GM23248 (cell line): ENCODE measurements around the gene PIP4P1. TPM values are rescaled to one million over a fixed set of nuclear protein-coding genes. Genes with fewer than 3 reads are reported as not detected.
A peak's percentile ranks its signal among the peaks of the same experiment; 100 is the strongest.
"Not testable (repeated sequence)": the region's sequence is repeated elsewhere in the genome, so short reads cannot be mapped to it uniquely, and the experiment has no call there.

Source experiments
- DNase-seq: peaks from one replicate; pipeline ENCODE4 v3.0.0-alpha.2; 2015
- H2AFZ ChIP-seq: fragments of 200-600 bp; sonication (generic); 2 replicates; pipeline ENCODE4 v1.6.1; 2016; ENCODE audit warnings: antibody characterized with exemption
- H3F3A ChIP-seq: fragments of 200-600 bp; sonication (generic); 2 replicates; pipeline ENCODE4 v1.6.1; 2016; ENCODE audit warnings: mild to moderate bottlenecking, antibody characterized with exemption, mixed run types; ENCODE audit not compliant: insufficient read depth
- H3K27ac ChIP-seq: fragments of 200-600 bp; sonication (generic); 2 replicates; pipeline ENCODE4 v1.5.1; 2016; ENCODE audit warnings: mild to moderate bottlenecking
- H3K27me3 ChIP-seq: fragments of 200-600 bp; sonication (generic); replicated peaks from 2 replicates; pipeline ENCODE4 v1.6.1; 2016; ENCODE audit warnings: mild to moderate bottlenecking; ENCODE audit not compliant: insufficient read depth
- H3K36me3 ChIP-seq: fragments of 200-600 bp; sonication (generic); 2 replicates; pipeline ENCODE4 v1.6.1; 2016; ENCODE audit warnings: low read depth, mild to moderate bottlenecking
- H3K4me1 ChIP-seq: fragments of 200-600 bp; sonication (generic); 2 replicates; pipeline ENCODE4 v1.6.1; 2016; ENCODE audit warnings: mild to moderate bottlenecking; ENCODE audit not compliant: insufficient read depth
- H3K4me2 ChIP-seq: fragments of 200-600 bp; sonication (generic); one replicate; pipeline ENCODE4 v1.6.1; 2016; ENCODE audit warnings: mild to moderate bottlenecking; ENCODE audit not compliant: unreplicated experiment
- H3K4me3 ChIP-seq: fragments of 200-600 bp; sonication (generic); 2 replicates; pipeline ENCODE4 v1.5.1; 2016; ENCODE audit warnings: mild to moderate bottlenecking
- H3K79me2 ChIP-seq: fragments of 200-600 bp; sonication (generic); 2 replicates; pipeline ENCODE4 v1.6.1; 2016; ENCODE audit warnings: mild to moderate bottlenecking; ENCODE audit not compliant: insufficient read depth
- H3K9ac ChIP-seq: fragments of 200-600 bp; sonication (generic); 2 replicates; pipeline ENCODE4 v1.6.1; 2016; ENCODE audit warnings: mild to moderate bottlenecking
- H3K9me2 ChIP-seq: fragments of 200-600 bp; sonication (generic); 2 replicates; pipeline ENCODE4 v1.6.1; 2016; ENCODE audit warnings: mixed run types, mild to moderate bottlenecking, moderate library complexity; ENCODE audit not compliant: insufficient read depth
- H3K9me3 ChIP-seq: fragments of 200-600 bp; sonication (generic); one replicate; pipeline ENCODE4 v1.6.1; 2017; ENCODE audit warnings: low read depth
- H4K20me1 ChIP-seq: fragments of 200-600 bp; sonication (generic); 2 replicates; pipeline ENCODE4 v1.6.0; 2016; ENCODE audit not compliant: insufficient read depth
- EZH2 ChIP-seq: fragments of 200-600 bp; sonication (generic); IDR thresholded peaks from 2 replicates; pipeline ENCODE4 v1.6.1; 2018; ENCODE audit warnings: antibody characterized with exemption, mild to moderate bottlenecking; ENCODE audit not compliant: insufficient read depth, poor library complexity, severe bottlenecking
- EZH2phosphoT487 ChIP-seq: fragments of 200-600 bp; sonication (generic); IDR thresholded peaks from 2 replicates; pipeline ENCODE4 v1.6.1; 2018; ENCODE audit warnings: antibody characterized with exemption, moderate library complexity, mild to moderate bottlenecking, low read depth; ENCODE audit not compliant: insufficient read depth
- WGBS, 2 experiments: methylation state at CpG; one replicate each; pipeline ENCODE4 v1.1.6; 2015 to 2017; ENCODE audit warnings: low lambda C conversion rate in 2 of 2, low coverage in 1 of 2; ENCODE audit errors: missing lambda C conversion rate in 2 of 2; 5-methylcytosine and 5-hydroxymethylcytosine counted together
- in situ Hi-C: fragments of 300-500 bp; cut with MboI; formaldehyde crosslinking; loops from 2 replicates; pipeline ENCODE4 v1.15.0; 2020
- polyA plus RNA-seq: library from polyadenylated mRNA; unstranded; fragments of >200 nt; fragmentation: Nextera tagmentation; extraction: Ambion mirVana; gene quantifications from 2 replicates; pipeline ENCODE4 v1.2.1, GENCODE V29; 2016
- total RNA-seq: library from RNA; depleted of rRNA; stranded (reverse); fragments of >200 nt; shearing (Covaris generic); gene quantifications from 2 replicates; pipeline ENCODE4 v1.2.3, GENCODE V29; 2014; rRNA removed

PIP4P1 gene
- total RNA-seq (18.6 and 244 TPM in 2 replicates), polyA plus RNA-seq (21.6 and 22.1 TPM in 2 replicates)

- Histone ChIP-seq H3F3A (peaks cover 20% of the 10 kb centered on the region), H3K36me3 (peaks cover 14% of the 10 kb centered on the region; the same call in 1 of the 2 replicates), H3K4me2 (peak within 1 kb of the TSS; percentile 85), H3K79me2 (peaks cover 46% of the 10 kb centered on the region), H3K9me3 (no peaks in the 10 kb centered on the region), H2AFZ (peak within 1 kb of the TSS; percentile 85), H4K20me1 (no peaks in the 10 kb centered on the region), H3K9ac (peak within 1 kb of the TSS; percentile 90), H3K9me2 (no peaks in the 10 kb centered on the region), H3K27me3 (no peaks in the 10 kb centered on the region), H3K27ac (peak within 1 kb of the TSS; percentile 82), H3K4me1 (peaks cover 19% of the 10 kb centered on the region), H3K4me3 (peak within 1 kb of the TSS; percentile 88)
- TF ChIP-seq EZH2 (no peak), EZH2phosphoT487 (no peak)
- WGBS, 2 experiments = 1% methylated on average over 45 to 56 of the region's 67 CpGs
- DNase-seq = peak; percentile 100
- in situ Hi-C loops = no loop called here
Measured at GRCh38 chr14:20461225-20462141, at the start of gene PIP4P1. Gene PIP4P1 (minus strand): TSS chr14:20461434. CDS start chr14:20461325, 109 bp downstream.

GRCh38 chr14:20508367-20508766, 47.1 kb upstream of the PIP4P1 start:
- no peaks in the 10 kb centered on the region for H4K20me1 ChIP-seq
- H3K4me3 ChIP-seq = no peak overlapping the region
- H3K27ac ChIP-seq = no peak overlapping the region
- in situ Hi-C loops = no loop called here
- peaks cover 6% of the 10 kb centered on the region; the same call in 1 of the 2 replicates for H3F3A ChIP-seq
- H3K79me2 ChIP-seq = no peaks in the 10 kb centered on the region
- 70 to 75% methylated on average over 8 of the region's 8 CpGs for WGBS, 2 experiments
- no peak overlapping the region for H3K4me2 ChIP-seq
- no peaks in the 10 kb centered on the region for H3K9me2 ChIP-seq
- no peak for DNase-seq
- no peak for TF ChIP-seq EZH2
- no peak for TF ChIP-seq EZH2phosphoT487
- H3K9ac ChIP-seq = no peak overlapping the region
- H3K36me3 ChIP-seq = no peaks in the 10 kb centered on the region
- H2AFZ ChIP-seq = no peak overlapping the region
- no peaks in the 10 kb centered on the region for H3K9me3 ChIP-seq
- H3K27me3 ChIP-seq = no peaks in the 10 kb centered on the region; the same call in 1 of the 2 replicates
- peaks cover 13% of the 10 kb centered on the region; the same call in 1 of the 2 replicates for H3K4me1 ChIP-seq

- H3K27ac ChIP-seq, H3K9ac ChIP-seq, H2AFZ ChIP-seq, H4K20me1 ChIP-seq, H3K9me2 ChIP-seq, H3K9me3 ChIP-seq, H3K36me3 ChIP-seq, H3K4me2 ChIP-seq, H3F3A ChIP-seq, DNase-seq, H3K4me3 ChIP-seq, H3K27me3 ChIP-seq, in situ Hi-C loops, H3K79me2 ChIP-seq, H3K4me1 ChIP-seq: not testable (repeated sequence)
- 55 to 67% methylated on average over 3 of the region's 3 CpGs for WGBS, 2 experiments
Measured at GRCh38 chr14:20507537-20507936, 46.3 kb upstream of the PIP4P1 start.

GRCh38 chr14:20506752-20507151, 45.5 kb upstream of the PIP4P1 start:
- H3K4me1 ChIP-seq, H3K36me3 ChIP-seq, H3K79me2 ChIP-seq, H3K9me2 ChIP-seq, H3K27me3 ChIP-seq, H3K4me3 ChIP-seq, H4K20me1 ChIP-seq, in situ Hi-C loops, H3K27ac ChIP-seq, H3F3A ChIP-seq, DNase-seq, H2AFZ ChIP-seq, H3K4me2 ChIP-seq, H3K9ac ChIP-seq, H3K9me3 ChIP-seq: not testable (repeated sequence)
- WGBS, 2 experiments = no CpG with 5 or more reads among the region's 30 CpGs

- H3K9me3 ChIP-seq, DNase-seq, H3K4me1 ChIP-seq, H2AFZ ChIP-seq, H4K20me1 ChIP-seq, H3K27me3 ChIP-seq, H3K9me2 ChIP-seq, H3K4me2 ChIP-seq, H3K27ac ChIP-seq, H3F3A ChIP-seq, H3K4me3 ChIP-seq, H3K36me3 ChIP-seq, H3K79me2 ChIP-seq, in situ Hi-C loops, H3K9ac ChIP-seq: not testable (repeated sequence)
- WGBS, 2 experiments = 100% methylated on average over 1 of the region's 30 CpGs; no CpG with 5 or more reads in 1 of the 2 experiments
Measured at GRCh38 chr14:20506276-20506675, 45.0 kb upstream of the PIP4P1 start.
